Activated CD8-positive, alpha-beta memory T cell treated with anti-CD3 and anti-CD28 coated beads for 4 hours (primary cell): ENCODE data around the gene EME2.

Experiments
- DNase-seq, 2 donors: peaks; one replicate each; pipeline ENCODE4 v3.0.0-alpha.2; 2020; ENCODE audit warnings: low read depth in 2 of 2

EME2 gene

GRCh38 chr16:1745900-1746692 is 26.5 kb upstream of the EME2 start:
- no peak for DNase-seq

GRCh38 chr16:1746693-1747195 is 25.9 kb upstream of the EME2 start:
- DNase-seq = no peak

- DNase-seq = no peak
Measured at GRCh38 chr16:1747934-1748333, 24.7 kb upstream of the EME2 start.

DNA sequence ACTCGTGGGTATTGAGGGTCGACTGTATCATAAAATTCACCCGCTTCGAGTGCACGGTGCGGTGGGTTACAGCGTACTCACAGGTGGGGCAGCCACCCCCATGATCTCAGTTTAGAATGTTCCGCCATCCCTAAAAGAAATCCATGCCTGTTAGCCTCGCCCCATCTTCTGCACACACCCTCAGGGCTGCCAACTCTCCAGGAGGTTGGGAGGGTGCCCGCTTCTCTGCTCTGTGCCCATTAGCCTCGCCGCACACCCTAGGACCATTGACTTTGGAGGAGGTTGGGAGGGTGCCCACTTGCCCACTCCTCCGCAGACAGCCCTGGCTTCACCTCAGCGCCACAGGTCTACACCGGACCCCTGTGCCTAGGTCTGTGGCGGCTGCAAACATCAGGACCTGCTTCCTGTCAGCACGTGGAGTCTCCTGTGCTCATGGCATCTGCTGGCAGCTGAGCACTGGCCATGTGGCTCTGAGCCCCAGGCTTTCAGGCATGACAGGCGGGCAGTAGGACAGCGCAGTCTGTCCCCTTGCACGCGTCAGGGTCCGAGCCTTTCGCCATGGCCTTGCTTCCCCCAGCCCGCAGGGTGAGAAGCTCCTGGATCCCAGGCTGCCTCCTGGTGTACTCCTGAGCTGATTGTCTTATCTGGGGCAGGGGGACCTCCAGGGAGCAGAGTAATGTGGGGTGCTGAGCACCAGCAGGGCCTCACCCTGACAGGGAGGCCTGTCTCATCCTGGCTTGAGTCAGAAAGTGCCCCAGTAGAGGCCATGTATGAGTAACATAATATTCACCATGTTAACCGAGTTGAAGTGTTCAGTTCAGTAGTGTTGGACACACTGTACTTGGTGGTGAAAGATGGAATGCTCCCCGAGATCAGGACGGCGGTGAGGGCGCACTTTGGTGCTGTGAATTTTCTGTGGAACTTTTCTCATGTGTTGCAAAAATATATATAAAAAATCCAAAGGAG is 23.2 kb upstream of the EME2 start:
- DNase-seq = no peak

GRCh38 chr16:1751946-1752345 is 20.7 kb upstream of the EME2 start:
- DNase-seq = no peak

DNA sequence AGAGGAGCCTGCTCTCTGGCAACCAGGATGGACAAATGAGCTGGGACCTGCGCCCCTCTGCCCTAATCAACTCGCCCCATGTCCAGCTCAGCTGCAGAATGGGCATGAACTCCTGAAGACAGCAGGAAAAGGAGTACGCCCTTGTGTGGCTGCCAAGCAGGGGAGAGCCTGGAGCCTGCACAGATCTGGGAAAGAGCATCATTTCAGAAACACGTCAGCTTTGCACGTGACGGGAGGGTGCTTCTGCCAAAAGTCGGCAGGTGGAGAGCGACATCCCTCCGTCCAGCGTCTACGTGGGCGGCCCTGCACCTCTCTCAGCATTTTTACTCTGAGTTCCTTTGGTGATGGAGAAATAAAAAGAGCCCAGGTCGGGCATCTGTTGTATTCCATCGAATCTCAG is 19.8 kb upstream of the EME2 start:
- DNase-seq = no peak

GRCh38 chr16:1754204-1754603 is 18.4 kb upstream of the EME2 start:
- DNase-seq = no peak

DNA sequence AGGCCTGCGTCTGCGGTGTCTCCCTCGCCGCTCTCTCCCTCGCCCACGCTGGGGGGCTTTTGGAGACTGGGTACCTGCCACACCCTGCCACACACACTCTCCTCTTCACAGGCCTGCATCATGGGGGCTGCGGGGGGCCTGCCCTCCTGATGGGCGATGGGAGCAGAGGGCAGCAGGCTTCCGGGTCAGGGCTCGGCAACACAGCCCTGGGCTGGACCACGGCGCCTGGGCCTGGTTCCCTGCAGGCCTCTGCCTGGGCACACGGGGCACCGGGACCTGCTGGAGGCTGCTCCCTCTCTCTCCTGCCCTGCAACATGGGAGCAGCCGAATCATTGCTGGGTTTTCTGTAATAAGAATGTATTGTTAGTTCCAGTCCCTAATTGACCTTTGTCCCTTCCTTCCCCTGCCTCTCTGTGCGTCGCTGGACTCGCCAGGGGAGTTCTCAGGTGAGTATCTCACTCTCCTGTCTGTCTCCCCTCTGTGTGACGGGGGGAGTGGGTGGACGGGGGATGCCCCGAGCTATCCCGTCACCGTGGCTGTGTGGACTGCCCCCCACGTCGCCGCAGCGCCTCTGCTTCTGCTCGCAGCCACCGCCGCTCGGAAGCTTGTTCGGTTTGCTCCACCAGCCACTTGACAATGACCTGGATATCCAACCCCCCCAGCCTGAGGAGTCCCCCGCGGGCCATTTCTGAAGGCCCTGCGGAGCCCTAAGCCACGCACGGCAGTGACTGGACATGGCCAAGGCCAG is 14.7 kb upstream of the EME2 start:
- DNase-seq = no peak

GRCh38 chr16:1758923-1759322 is 13.7 kb upstream of the EME2 start:
- DNase-seq = no peak

DNA sequence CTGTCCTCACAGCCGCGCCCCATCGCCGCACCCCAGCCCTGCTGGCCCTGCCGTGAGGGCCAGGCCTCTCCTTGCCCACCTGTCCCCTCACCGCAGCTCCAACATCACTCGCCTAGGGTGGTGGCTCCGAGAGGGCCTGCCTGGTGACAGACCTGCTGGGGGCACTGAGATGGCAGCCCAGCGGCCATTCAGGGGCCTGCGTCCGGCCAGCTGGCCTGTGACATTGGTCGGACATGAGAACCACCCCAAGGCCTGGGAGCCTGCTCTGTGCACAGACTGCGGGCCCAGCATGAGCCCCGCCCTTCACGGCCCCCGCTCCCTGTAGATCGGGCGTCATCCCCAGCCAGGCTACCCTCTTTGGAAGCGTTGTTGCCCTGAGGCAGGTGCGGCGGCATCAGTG is 13.1 kb upstream of the EME2 start:
- DNase-seq = no peak

- DNase-seq = no peak
Measured at GRCh38 chr16:1760911-1761310, 11.7 kb upstream of the EME2 start.

DNA sequence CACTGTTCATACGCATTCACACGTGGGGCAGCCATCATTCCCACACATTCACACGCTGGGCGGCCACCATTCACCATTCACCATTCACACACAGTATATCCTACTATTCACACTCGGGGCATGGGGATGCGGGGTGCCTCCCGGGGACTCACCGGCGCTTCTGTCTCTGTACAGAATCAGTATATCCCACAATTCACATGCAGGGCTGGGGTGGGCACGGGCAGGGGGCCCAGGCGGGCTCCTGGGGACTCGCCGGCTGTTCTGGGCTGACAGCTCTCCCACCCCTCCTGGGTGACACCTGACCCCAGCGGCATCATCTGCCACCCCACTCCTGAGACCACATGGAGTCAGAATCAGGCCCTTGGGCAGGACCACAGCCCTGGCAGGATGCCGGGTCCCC is 10.9 kb upstream of the EME2 start:
- no peak for DNase-seq

- DNase-seq = no peak
Measured at GRCh38 chr16:1762196-1762878, 10.3 kb upstream of the EME2 start.

- DNase-seq = no peak
Measured at GRCh38 chr16:1762879-1763520, 9.6 kb upstream of the EME2 start.

- no peak for DNase-seq
Measured at GRCh38 chr16:1763521-1764511, 8.8 kb upstream of the EME2 start.

- DNase-seq = no peak
Measured at GRCh38 chr16:1764971-1765370, 7.6 kb upstream of the EME2 start.

- DNase-seq = no peak
Measured at GRCh38 chr16:1765826-1766225, 6.8 kb upstream of the EME2 start.

- no peak for DNase-seq
Measured at GRCh38 chr16:1766231-1766630, 6.4 kb upstream of the EME2 start.

GRCh38 chr16:1766701-1767100 is 5.9 kb upstream of the EME2 start:
- no peak for DNase-seq
